HEK293T (cell line): ENCODE measurements around the gene SLC2A6.

ENCODE experiments used
- ARNT ChIP-seq: fragments of 450-650 bp; IDR thresholded peaks from 2 replicates; pipeline ENCODE4 v1.6.1; 2017; ENCODE audit warnings: mild to moderate bottlenecking
- BHLHE40 ChIP-seq: fragments of 450-650 bp; IDR thresholded peaks from 2 replicates; pipeline ENCODE4 v1.6.1; 2016; ENCODE audit warnings: mild to moderate bottlenecking, moderate library complexity, borderline replicate concordance
- CTBP1 ChIP-seq: fragments of 450-650 bp; IDR thresholded peaks from 2 replicates; pipeline ENCODE4 v1.6.1; 2016; ENCODE audit warnings: borderline replicate concordance
- ELF4 ChIP-seq: fragments of 450-650 bp; IDR thresholded peaks from 2 replicates; pipeline ENCODE4 v1.6.1; 2017; ENCODE audit warnings: antibody characterized with exemption
- FOXA1 ChIP-seq: fragments of 450-650 bp; IDR thresholded peaks from 2 replicates; pipeline ENCODE4 v1.6.1; 2016; ENCODE audit warnings: mild to moderate bottlenecking
- FOXK2 ChIP-seq: fragments of 450-650 bp; IDR thresholded peaks from 2 replicates; pipeline ENCODE4 v1.6.1; 2016; ENCODE audit warnings: mild to moderate bottlenecking
- FOXM1 ChIP-seq: fragments of 450-650 bp; IDR thresholded peaks from 2 replicates; pipeline ENCODE4 v1.6.1; 2017; ENCODE audit warnings: mild to moderate bottlenecking, borderline replicate concordance
- L3MBTL2 ChIP-seq: fragments of 450-650 bp; conservative IDR thresholded peaks from 2 replicates; pipeline ENCODE4 v1.6.1; 2016; ENCODE audit warnings: mild to moderate bottlenecking
- PKNOX1 ChIP-seq: fragments of 450-650 bp; IDR thresholded peaks from 2 replicates; pipeline ENCODE4 v1.6.1; 2016
- SP1 ChIP-seq: fragments of 450-650 bp; IDR thresholded peaks from 2 replicates; pipeline ENCODE4 v1.6.1; 2017
- SUZ12 ChIP-seq: fragments of 450-650 bp; IDR thresholded peaks from 2 replicates; pipeline ENCODE4 v1.6.1; 2016; ENCODE audit warnings: mild to moderate bottlenecking
- TARDBP ChIP-seq: fragments of 450-650 bp; IDR thresholded peaks from 2 replicates; pipeline ENCODE4 v1.6.1; 2016

- no peak for TF ChIP-seq L3MBTL2
- no peak for TF ChIP-seq CTBP1
- no peak for TF ChIP-seq SP1
- no peak for TF ChIP-seq SUZ12
- no peak for TF ChIP-seq TARDBP
- TF ChIP-seq ARNT, result no peak
- no peak for TF ChIP-seq BHLHE40
- no peak for TF ChIP-seq ELF4
- no peak for TF ChIP-seq FOXA1
- TF ChIP-seq FOXK2, result no peak
- no peak for TF ChIP-seq PKNOX1
- no peak for TF ChIP-seq FOXM1
Observed at GRCh38 chr9:133523106-133523505, 44.2 kb upstream of the SLC2A6 start.
